Measurements from ENCODE around the gene BAIAP2L1. TPM values are rescaled to one million over a fixed set of nuclear protein-coding genes. Genes with fewer than 3 reads are reported as not detected.

BAIAP2L1 gene
- polyA plus RNA-seq, 4 donors, result 23.8 to 51.4 (median 33.1) TPM

DNA sequence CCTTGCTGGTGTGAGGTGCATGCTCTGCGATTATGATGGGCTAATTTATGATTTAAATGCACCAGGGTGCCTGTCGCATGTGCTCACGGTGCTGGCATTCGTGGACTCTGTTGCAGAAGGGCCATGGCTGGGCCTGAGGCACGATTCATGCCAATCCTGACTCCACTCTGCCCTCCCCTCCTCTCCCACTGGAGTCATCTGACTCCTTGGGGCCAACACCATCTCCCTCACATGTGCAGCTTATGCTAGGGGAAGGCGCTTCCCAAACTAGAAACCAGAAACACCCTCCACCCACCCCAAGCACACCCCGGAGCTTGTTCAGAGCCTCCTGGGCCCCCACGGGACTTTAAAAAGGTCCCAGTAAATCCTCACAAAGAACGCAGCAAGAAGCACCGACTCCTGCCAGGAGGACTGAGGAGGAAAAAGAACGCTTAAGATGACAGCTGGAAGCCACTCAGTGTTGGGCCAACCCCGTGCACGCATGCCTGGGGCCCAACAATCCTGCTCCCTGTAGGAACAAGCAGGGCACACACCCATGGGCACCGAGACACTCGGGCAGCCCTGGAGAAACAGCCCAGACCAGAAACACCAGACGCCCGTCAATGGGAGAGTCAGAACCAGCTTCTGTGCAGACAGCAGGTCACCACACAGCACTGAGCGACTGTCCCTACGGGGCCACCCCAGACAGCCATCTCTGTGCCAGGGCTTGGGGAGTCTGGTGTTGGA lies 105.3 kb downstream of the BAIAP2L1 start:
- WGBS, 3 donors, result 82 to 83% (median 83%) methylated on average over 19 of the region's 19 CpGs
- no peak overlapping the region for H3K4me3 ChIP-seq (ENCODE audit: low read depth in 1 of 3, low read length in 3 of 3)
- no peaks in the 10 kb centered on the region for H3K27me3 ChIP-seq (ENCODE audit: control insufficient read depth in 3 of 3, insufficient read depth in 3 of 3, low read length in 3 of 3)
- FAIRE-seq (no peak), DNase-seq (no peak)
- no peaks in the 10 kb centered on the region for H3K4me1 ChIP-seq (ENCODE audit: control insufficient read depth in 3 of 3, insufficient read depth in 2 of 3, low read depth in 1 of 3, low read length in 2 of 3)
- peaks cover 4 to 80% (median 18%) of the 10 kb centered on the region in 3 donors for H3K36me3 ChIP-seq (ENCODE audit: control insufficient read depth in 3 of 3, insufficient read depth in 2 of 3, low read depth in 1 of 3, low read length in 3 of 3)
- no peaks in the 10 kb centered on the region for H3K9me3 ChIP-seq (ENCODE audit: control insufficient read depth in 2 of 2, insufficient read depth in 1 of 2, low read depth in 1 of 2, low read length in 1 of 2)
- H3K27ac ChIP-seq (ENCODE audit: low read depth in 1 of 3, low read length in 2 of 3), result no peak overlapping the region

DNA sequence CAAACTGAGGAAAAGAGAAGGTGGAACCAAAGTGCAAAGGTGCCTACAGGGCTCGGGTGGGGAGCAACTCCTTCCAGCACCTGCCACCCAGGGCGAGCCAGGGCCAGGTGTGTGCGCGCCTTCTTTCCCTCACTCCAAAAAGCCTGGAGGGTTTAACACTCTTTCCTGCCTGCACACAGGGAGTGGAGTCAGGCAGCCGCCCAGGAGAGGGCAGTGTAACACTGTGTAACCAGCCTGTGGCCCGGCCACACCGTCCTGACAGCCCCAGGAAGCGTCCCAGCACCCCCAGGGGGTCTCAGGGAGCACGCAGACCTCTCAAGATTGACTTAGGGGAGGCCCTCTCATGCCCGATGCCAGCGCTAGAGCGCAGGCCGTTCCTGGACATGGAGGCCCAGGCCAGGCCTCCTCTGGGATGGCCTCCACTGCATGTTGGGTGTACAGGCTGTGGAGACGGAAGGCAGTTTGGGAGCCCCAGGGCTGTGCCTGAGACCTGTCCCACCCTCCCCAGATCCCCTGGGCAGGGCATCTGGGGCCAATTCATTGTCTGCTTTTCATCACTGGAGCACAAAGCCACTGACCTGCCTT lies 106.0 kb downstream of the BAIAP2L1 start:
- Histone ChIP-seq H3K27ac (ENCODE audit: low read depth in 1 of 3, low read length in 2 of 3) (peak overlapping the region in 1 of 3 donors; percentile 64), H3K36me3 (ENCODE audit: control insufficient read depth in 3 of 3, insufficient read depth in 2 of 3, low read depth in 1 of 3, low read length in 3 of 3) (peaks cover 4 to 76% (median 19%) of the 10 kb centered on the region in 3 donors), H3K4me3 (ENCODE audit: low read depth in 1 of 3, low read length in 3 of 3) (no peak overlapping the region), H3K4me1 (ENCODE audit: control insufficient read depth in 3 of 3, insufficient read depth in 2 of 3, low read depth in 1 of 3, low read length in 2 of 3) (no peaks in the 10 kb centered on the region), H3K27me3 (ENCODE audit: control insufficient read depth in 3 of 3, insufficient read depth in 3 of 3, low read length in 3 of 3) (no peaks in the 10 kb centered on the region), H3K9me3 (ENCODE audit: control insufficient read depth in 2 of 2, insufficient read depth in 1 of 2, low read depth in 1 of 2, low read length in 1 of 2) (no peaks in the 10 kb centered on the region)
- DNase-seq (peak; percentile 73 to 78), FAIRE-seq (no peak)
- WGBS, 3 donors, result 14 to 43% (median 23%) methylated on average over 13 to 14 of the region's 14 CpGs

DNA sequence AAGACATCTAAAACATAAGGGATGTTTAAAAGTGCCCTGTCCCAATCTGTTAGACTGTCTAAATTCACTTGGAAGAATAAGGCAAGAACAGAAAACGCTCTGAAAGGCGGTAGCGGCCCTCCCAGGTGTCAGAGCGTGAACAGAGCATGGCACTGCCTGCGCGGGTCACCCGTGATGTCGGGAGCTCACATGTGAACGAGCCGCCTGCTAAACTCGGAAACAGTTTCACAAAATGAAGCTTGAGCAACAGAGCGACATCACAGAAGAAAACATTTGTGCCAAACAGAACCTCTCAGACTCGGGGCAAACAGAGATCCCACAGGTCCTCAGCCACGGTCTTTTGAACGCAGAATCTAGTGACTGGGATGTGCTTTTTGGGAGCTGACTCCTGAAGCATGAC lies 106.6 kb downstream of the BAIAP2L1 start:
- Histone ChIP-seq H3K4me1 (ENCODE audit: control insufficient read depth in 3 of 3, insufficient read depth in 2 of 3, low read depth in 1 of 3, low read length in 2 of 3) (no peaks in the 10 kb centered on the region), H3K27me3 (ENCODE audit: control insufficient read depth in 3 of 3, insufficient read depth in 3 of 3, low read length in 3 of 3) (no peaks in the 10 kb centered on the region), H3K4me3 (ENCODE audit: low read depth in 1 of 3, low read length in 3 of 3) (no peak overlapping the region), H3K36me3 (ENCODE audit: control insufficient read depth in 3 of 3, insufficient read depth in 2 of 3, low read depth in 1 of 3, low read length in 3 of 3) (peaks cover 6 to 79% (median 19%) of the 10 kb centered on the region in 3 donors), H3K27ac (ENCODE audit: low read depth in 1 of 3, low read length in 2 of 3) (peak overlapping the region in 1 of 3 donors; percentile 64), H3K9me3 (ENCODE audit: control insufficient read depth in 2 of 2, insufficient read depth in 1 of 2, low read depth in 1 of 2, low read length in 1 of 2) (no peaks in the 10 kb centered on the region)
- DNase-seq, result no peak
- 18 to 75% (median 52%) methylated on average over 15 of the region's 15 CpGs for WGBS, 3 donors
- FAIRE-seq, result no peak

DNA sequence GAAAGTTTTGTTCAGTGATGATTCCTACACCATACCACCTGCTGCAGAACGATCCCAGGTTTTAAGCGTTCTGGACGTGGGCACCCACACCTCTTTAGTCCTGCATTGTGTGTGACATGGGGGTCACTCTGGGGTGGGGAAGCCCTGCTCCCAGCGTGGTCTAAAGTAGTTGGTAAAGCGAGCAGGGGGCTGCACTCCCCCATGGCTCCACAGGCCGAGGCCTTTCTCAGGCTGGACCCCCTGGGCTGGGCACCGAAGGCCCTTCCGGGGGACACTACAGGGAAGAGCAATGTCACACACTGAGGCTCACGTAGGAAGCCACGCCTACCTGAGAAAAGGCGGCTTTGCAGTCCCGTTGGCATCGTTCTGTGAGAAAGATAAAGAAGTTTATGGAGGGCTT lies 107.1 kb downstream of the BAIAP2L1 start:
- DNase-seq (no peak), FAIRE-seq (no peak)
- Histone ChIP-seq H3K27ac (ENCODE audit: low read depth in 1 of 3, low read length in 2 of 3) (no peak overlapping the region), H3K9me3 (ENCODE audit: control insufficient read depth in 2 of 2, insufficient read depth in 1 of 2, low read depth in 1 of 2, low read length in 1 of 2) (no peaks in the 10 kb centered on the region), H3K4me3 (ENCODE audit: low read depth in 1 of 3, low read length in 3 of 3) (no peak overlapping the region), H3K36me3 (ENCODE audit: control insufficient read depth in 3 of 3, insufficient read depth in 2 of 3, low read depth in 1 of 3, low read length in 3 of 3) (peaks cover 6 to 83% (median 19%) of the 10 kb centered on the region in 3 donors), H3K27me3 (ENCODE audit: control insufficient read depth in 3 of 3, insufficient read depth in 3 of 3, low read length in 3 of 3) (no peaks in the 10 kb centered on the region), H3K4me1 (ENCODE audit: control insufficient read depth in 3 of 3, insufficient read depth in 2 of 3, low read depth in 1 of 3, low read length in 2 of 3) (no peaks in the 10 kb centered on the region)
- 61 to 83% (median 75%) methylated on average over 13 of the region's 13 CpGs for WGBS, 3 donors

DNA sequence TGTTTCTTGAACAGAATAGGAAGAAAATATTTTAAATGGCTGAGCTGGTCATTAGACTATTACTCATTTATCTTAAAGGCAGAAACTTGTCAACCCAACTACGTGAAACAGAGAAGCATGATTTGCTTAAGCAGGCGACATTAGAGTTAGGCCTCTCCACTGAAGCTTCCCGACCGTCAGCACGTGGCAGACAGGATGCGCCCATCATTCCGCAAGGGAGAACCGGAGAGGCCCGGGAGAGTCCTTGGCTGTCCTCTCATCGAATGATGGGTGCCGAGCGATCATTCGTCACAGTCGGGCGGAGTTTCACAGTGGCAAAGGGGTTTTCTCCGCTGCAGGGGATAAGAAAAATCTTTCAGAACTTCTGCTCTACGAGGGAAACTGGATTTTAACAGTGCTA lies 107.6 kb downstream of the BAIAP2L1 start:
- Histone ChIP-seq H3K9me3 (ENCODE audit: control insufficient read depth in 2 of 2, insufficient read depth in 1 of 2, low read depth in 1 of 2, low read length in 1 of 2) (no peaks in the 10 kb centered on the region), H3K4me3 (ENCODE audit: low read depth in 1 of 3, low read length in 3 of 3) (no peak overlapping the region), H3K27ac (ENCODE audit: low read depth in 1 of 3, low read length in 2 of 3) (no peak overlapping the region), H3K36me3 (ENCODE audit: control insufficient read depth in 3 of 3, insufficient read depth in 2 of 3, low read depth in 1 of 3, low read length in 3 of 3) (peaks cover 8 to 87% (median 19%) of the 10 kb centered on the region in 3 donors), H3K4me1 (ENCODE audit: control insufficient read depth in 3 of 3, insufficient read depth in 2 of 3, low read depth in 1 of 3, low read length in 2 of 3) (no peaks in the 10 kb centered on the region), H3K27me3 (ENCODE audit: control insufficient read depth in 3 of 3, insufficient read depth in 3 of 3, low read length in 3 of 3) (no peaks in the 10 kb centered on the region)
- 86 to 91% (median 87%) methylated on average over 17 of the region's 17 CpGs for WGBS, 3 donors
- FAIRE-seq (no peak), DNase-seq (no peak)

DNA sequence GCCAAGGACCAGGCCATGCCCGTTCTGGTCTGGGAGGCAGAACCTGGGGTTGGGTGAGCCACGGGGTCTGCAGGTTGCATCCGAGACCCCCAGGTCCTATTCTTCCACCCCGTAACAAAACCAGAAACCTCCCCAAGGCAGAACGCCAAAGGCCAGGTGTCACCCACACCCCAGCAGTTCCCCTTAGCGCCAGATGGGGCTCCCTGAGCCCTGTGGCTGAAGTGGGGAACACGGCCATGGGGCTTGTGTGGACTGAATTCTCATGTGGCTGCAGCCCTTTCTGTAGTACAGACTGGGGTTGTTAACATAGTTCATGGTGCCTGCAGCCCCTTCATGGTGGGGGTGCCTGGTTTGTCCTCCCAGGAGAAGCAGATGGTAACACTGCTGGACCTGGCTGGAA lies 109.2 kb downstream of the BAIAP2L1 start:
- no peaks in the 10 kb centered on the region for H3K27me3 ChIP-seq (ENCODE audit: control insufficient read depth in 3 of 3, insufficient read depth in 3 of 3, low read length in 3 of 3)
- H3K4me3 ChIP-seq (ENCODE audit: low read depth in 1 of 3, low read length in 3 of 3), result no peak overlapping the region
- no peak for DNase-seq
- no peaks in the 10 kb centered on the region for H3K9me3 ChIP-seq (ENCODE audit: control insufficient read depth in 2 of 2, insufficient read depth in 1 of 2, low read depth in 1 of 2, low read length in 1 of 2)
- FAIRE-seq, result no peak
- H3K27ac ChIP-seq (ENCODE audit: low read depth in 1 of 3, low read length in 2 of 3), result no peak overlapping the region
- WGBS, 3 donors, result 49 to 70% (median 50%) methylated on average over 7 of the region's 7 CpGs
- H3K4me1 ChIP-seq (ENCODE audit: control insufficient read depth in 3 of 3, insufficient read depth in 2 of 3, low read depth in 1 of 3, low read length in 2 of 3), result peaks cover 3 to 15% (median 4%) of the 10 kb centered on the region in 3 donors
- H3K36me3 ChIP-seq (ENCODE audit: control insufficient read depth in 3 of 3, insufficient read depth in 2 of 3, low read depth in 1 of 3, low read length in 3 of 3), result peaks cover 8 to 88% (median 19%) of the 10 kb centered on the region in 3 donors

DNA sequence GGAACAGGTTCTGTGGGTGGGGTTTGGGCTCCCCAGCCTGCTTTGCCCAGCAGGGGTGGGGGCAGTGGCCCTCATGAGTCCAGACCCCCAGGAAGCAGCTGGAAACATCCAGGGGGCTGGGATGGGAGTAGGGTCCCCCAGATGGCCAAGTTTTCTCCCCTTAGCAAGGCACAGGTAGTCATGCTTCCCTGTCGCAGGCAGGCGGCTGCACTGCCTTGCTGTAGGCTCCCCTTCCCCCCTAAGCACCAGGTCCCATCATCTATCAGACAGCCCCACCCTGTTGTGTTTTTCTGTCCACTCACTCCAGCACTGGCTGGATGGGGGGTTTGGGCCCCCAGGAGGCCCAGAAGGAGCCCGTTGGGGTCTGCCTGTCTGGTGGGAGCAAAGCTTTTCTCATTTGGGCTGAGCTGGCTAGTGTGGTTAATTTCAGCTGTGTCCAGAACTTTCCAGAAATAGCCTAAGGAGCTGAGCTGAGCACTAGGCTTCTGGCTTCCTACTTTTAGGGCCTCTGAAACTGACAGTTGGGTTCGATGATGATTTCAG lies 111.5 kb downstream of the BAIAP2L1 start:
- WGBS, 3 donors, result 81 to 87% (median 85%) methylated on average over 4 of the region's 4 CpGs
- Histone ChIP-seq H3K4me1 (ENCODE audit: control insufficient read depth in 3 of 3, insufficient read depth in 2 of 3, low read depth in 1 of 3, low read length in 2 of 3) (peaks cover 11 to 38% (median 12%) of the 10 kb centered on the region in 3 donors), H3K9me3 (ENCODE audit: control insufficient read depth in 2 of 2, insufficient read depth in 1 of 2, low read depth in 1 of 2, low read length in 1 of 2) (no peaks in the 10 kb centered on the region), H3K27ac (ENCODE audit: low read depth in 1 of 3, low read length in 2 of 3) (no peak overlapping the region), H3K4me3 (ENCODE audit: low read depth in 1 of 3, low read length in 3 of 3) (no peak overlapping the region), H3K36me3 (ENCODE audit: control insufficient read depth in 3 of 3, insufficient read depth in 2 of 3, low read depth in 1 of 3, low read length in 3 of 3) (peaks cover 6 to 92% (median 16%) of the 10 kb centered on the region in 3 donors), H3K27me3 (ENCODE audit: control insufficient read depth in 3 of 3, insufficient read depth in 3 of 3, low read length in 3 of 3) (no peaks in the 10 kb centered on the region)
- DNase-seq (no peak), FAIRE-seq (no peak)

DNA sequence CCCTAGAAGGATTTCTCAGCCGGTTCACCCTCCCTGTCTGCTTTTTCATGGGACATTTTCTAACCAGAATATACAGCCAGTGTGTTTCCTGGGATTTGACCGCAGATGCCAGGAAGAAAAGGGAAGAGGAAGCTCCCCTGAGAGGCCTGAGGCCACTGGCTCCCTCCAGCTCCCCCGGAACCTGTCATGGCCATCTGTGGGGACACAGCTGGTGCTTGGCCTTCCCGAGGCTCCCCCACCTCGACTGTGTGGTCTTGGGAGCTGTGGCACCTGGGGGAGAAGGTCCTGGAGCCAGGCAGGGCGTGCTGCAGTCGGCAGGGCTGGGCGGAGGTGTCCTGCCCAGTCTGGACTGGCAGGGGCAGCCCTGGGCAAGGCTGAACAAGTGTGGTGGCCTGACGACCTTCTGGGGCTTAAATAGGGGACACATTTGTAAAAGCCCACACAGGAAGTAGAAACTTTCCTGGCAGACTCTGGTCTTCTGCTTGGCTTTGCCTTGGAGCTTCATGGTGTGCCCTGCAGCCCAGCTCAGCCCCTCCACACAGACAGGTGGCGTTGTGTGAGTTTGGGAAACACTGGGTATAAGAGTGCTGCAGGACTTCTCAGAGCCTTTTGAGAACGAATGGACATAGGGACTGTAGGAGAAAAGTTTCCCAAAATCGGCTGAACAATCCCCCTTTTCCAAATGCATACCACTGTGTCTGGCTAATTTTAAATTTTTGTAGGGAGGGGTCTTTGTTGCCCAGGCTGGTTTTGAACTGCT lies 112.6 kb downstream of the BAIAP2L1 start:
- Histone ChIP-seq H3K27ac (ENCODE audit: low read depth in 1 of 3, low read length in 2 of 3) (peak overlapping the region in 2 of 3 donors; percentile 6 to 43), H3K4me3 (ENCODE audit: low read depth in 1 of 3, low read length in 3 of 3) (no peak overlapping the region), H3K36me3 (ENCODE audit: control insufficient read depth in 3 of 3, insufficient read depth in 2 of 3, low read depth in 1 of 3, low read length in 3 of 3) (peaks cover 6 to 92% (median 16%) of the 10 kb centered on the region in 3 donors), H3K4me1 (ENCODE audit: control insufficient read depth in 3 of 3, insufficient read depth in 2 of 3, low read depth in 1 of 3, low read length in 2 of 3) (peaks cover 11 to 48% (median 12%) of the 10 kb centered on the region in 3 donors), H3K27me3 (ENCODE audit: control insufficient read depth in 3 of 3, insufficient read depth in 3 of 3, low read length in 3 of 3) (no peaks in the 10 kb centered on the region), H3K9me3 (ENCODE audit: control insufficient read depth in 2 of 2, insufficient read depth in 1 of 2, low read depth in 1 of 2, low read length in 1 of 2) (no peaks in the 10 kb centered on the region)
- FAIRE-seq (no peak), DNase-seq (no peak)
- 44 to 62% (median 51%) methylated on average over 12 of the region's 12 CpGs for WGBS, 3 donors

Data from small intestine (tissue), 7 donors.